Right lobe of liver (tissue), 6 donors: ENCODE data around the gene POC1B. TPM values are rescaled to one million over a fixed set of nuclear protein-coding genes. Genes with fewer than 3 reads are reported as not detected.

Experiments used
- ATAC-seq, 4 donors: fragments of 200-7000 bp; cut with Tn5 transposase; one replicate each; pipeline ENCODE4 v1.9.1; 2020; ENCODE audit warnings: mild to moderate bottlenecking in 4 of 4, moderate library complexity in 4 of 4
- DNase-seq, 3 donors: peaks; one replicate each; pipeline ENCODE4 v3.0.0-alpha.2; 2020
- H3K27ac ChIP-seq, 3 donors: fragments of 200-600 bp; one replicate each; pipeline ENCODE4 v1.8.0; 2022
- H3K27me3 ChIP-seq, 2 donors: fragments of 200-600 bp; one replicate each; pipeline ENCODE4 v1.8.0; 2022
- H3K36me3 ChIP-seq, 4 donors: fragments of 200-600 bp; sonication (generic) in 1 of 4; one replicate each; pipeline versions ENCODE4 v1.5.1 to v1.8.0; 2017 to 2022; ENCODE audit warnings: control low read depth in 1 of 4
- H3K4me1 ChIP-seq, 4 donors: fragments of 200-600 bp; sonication (generic) in 1 of 4; one replicate each; pipeline versions ENCODE4 v1.5.1 to v1.8.0; 2017 to 2022; ENCODE audit warnings: control low read depth in 1 of 4
- H3K4me3 ChIP-seq, 3 donors: fragments of 200-600 bp; one replicate each; pipeline ENCODE4 v1.8.0; 2022
- H3K9me3 ChIP-seq, 4 donors: fragments of 200-600 bp; sonication (generic) in 1 of 4; one replicate each; pipeline versions ENCODE4 v1.5.1 to v1.8.0; 2017 to 2022; ENCODE audit warnings: control low read depth in 1 of 4
- CTCF ChIP-seq, 4 donors: fragments of 200-600 bp in 3 of 4; fragments of 450-650 bp in 1 of 4; IDR thresholded peaks; one replicate each; pipeline versions ENCODE4 v1.5.1 to v1.8.0; 2016 to 2022; ENCODE audit warnings: antibody characterized with exemption in 4 of 4, mild to moderate bottlenecking in 2 of 4
- POLR2A ChIP-seq: fragments of 450-650 bp; IDR thresholded peaks from one replicate; pipeline ENCODE4 v1.6.1; 2017; ENCODE audit warnings: antibody characterized with exemption, mild to moderate bottlenecking
- WGBS: methylation state at CpG from one replicate; pipeline ENCODE4 v1.1.6; 2018; ENCODE audit warnings: low coverage, low lambda C conversion rate; ENCODE audit not compliant: insufficient coverage; ENCODE audit errors: missing lambda C conversion rate; 5-methylcytosine and 5-hydroxymethylcytosine counted together
- intact Hi-C, 2 donors: fragments of 100-400 bp; cut with DNase I; formaldehyde crosslinking; loops; one replicate each; pipeline versions ENCODE4 v1.11.2 to v1.14.1; 2022
- total RNA-seq, 6 experiments: library from RNA; depleted of rRNA in 2 of 6; stranded (reverse); fragments of >200 nt in 2 of 6; fragmentation: NEBNext Ultra II Directional in 3 of 6; extraction: Animal tissue kit (Norgen Biotek cat#: 25700) in 3 of 6; gene quantifications; one replicate each; pipeline versions ENCODE4 v1.1.0 to v1.2.4, GENCODE V29; 2016 to 2023
- donor health status: DM: no; HTN: yes; CAD: no.
- donor health status: DM: no; HTN: no; CAD: no.
- donor health status: DM: no; HTN: no; CAD: no.
- donor health status: DM: no; HTN: yes; CAD: no.
- donor health status: DM: no; HTN: yes; CAD: no.

Gene POC1B
- total RNA-seq, 6 experiments from 2014 or later: 5.3 to 14.5 (median 6.9) TPM

GRCh38 chr12:89542236-89542635 lies 16.4 kb upstream of the POC1B start:
- H3K4me1 ChIP-seq: peaks cover 0 to 7% (median 2%) of the 10 kb centered on the region in 4 donors
- H3K27ac ChIP-seq: no peak overlapping the region
- H3K27me3 ChIP-seq: no peaks in the 10 kb centered on the region
- no peak for DNase-seq
- intact Hi-C loops: no loop called here
- no peaks in the 10 kb centered on the region for H3K36me3 ChIP-seq
- WGBS: 88% methylated on average over 2 of the region's 2 CpGs
- H3K9me3 ChIP-seq: no peaks in the 10 kb centered on the region
- no peak for TF ChIP-seq POLR2A
- no peak for TF ChIP-seq CTCF (IDR thresholded peaks at IDR 0.05)
- ATAC-seq: no peak
- no peak overlapping the region for H3K4me3 ChIP-seq

DNA sequence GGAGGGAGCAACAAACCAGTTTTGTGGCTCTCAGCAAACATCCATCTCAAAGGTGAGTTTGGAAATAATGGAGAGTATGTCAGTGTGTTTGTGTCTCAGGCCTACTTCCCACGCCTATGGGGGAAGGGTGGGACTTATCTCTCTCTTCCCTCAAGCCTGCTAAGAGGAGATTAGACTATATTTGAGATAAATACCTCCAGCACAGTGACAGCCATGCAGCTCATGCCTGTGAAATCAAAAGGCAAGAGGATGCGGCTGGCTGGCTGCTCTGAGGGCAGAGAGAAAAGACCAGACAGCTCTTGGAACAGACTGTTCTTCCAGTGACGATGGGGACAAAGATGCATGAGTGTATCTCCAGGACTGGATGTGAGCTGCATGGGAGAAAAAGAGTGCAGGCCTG lies 14.7 kb upstream of the POC1B start:
- Histone ChIP-seq H3K9me3 (no peaks in the 10 kb centered on the region), H3K27me3 (no peaks in the 10 kb centered on the region), H3K36me3 (no peaks in the 10 kb centered on the region), H3K27ac (no peak overlapping the region), H3K4me3 (no peak overlapping the region), H3K4me1 (peaks cover 0 to 7% (median 2%) of the 10 kb centered on the region in 4 donors)
- intact Hi-C loops: no loop called here
- TF ChIP-seq POLR2A: no peak
- no peak for TF ChIP-seq CTCF (IDR thresholded peaks at IDR 0.05)
- ATAC-seq (no peak), DNase-seq (no peak)
- WGBS: 61% methylated on average over 3 of the region's 3 CpGs

- no peak for ATAC-seq
- intact Hi-C loops: no loop called here
- H3K27me3 ChIP-seq: no peaks in the 10 kb centered on the region
- H3K9me3 ChIP-seq: no peaks in the 10 kb centered on the region
- H3K4me3 ChIP-seq: no peak overlapping the region
- no peak for DNase-seq
- H3K36me3 ChIP-seq: no peaks in the 10 kb centered on the region
- 35% methylated on average over 5 of the region's 5 CpGs for WGBS
- no peak overlapping the region for H3K27ac ChIP-seq
- TF ChIP-seq POLR2A (no peak), CTCF (IDR thresholded peaks at IDR 0.05) (no peak)
- H3K4me1 ChIP-seq: peaks cover 0 to 3% (median 1%) of the 10 kb centered on the region in 4 donors
These were observed 13.8 kb upstream of the POC1B start for GRCh38 chr12:89539426-89540223.

DNA sequence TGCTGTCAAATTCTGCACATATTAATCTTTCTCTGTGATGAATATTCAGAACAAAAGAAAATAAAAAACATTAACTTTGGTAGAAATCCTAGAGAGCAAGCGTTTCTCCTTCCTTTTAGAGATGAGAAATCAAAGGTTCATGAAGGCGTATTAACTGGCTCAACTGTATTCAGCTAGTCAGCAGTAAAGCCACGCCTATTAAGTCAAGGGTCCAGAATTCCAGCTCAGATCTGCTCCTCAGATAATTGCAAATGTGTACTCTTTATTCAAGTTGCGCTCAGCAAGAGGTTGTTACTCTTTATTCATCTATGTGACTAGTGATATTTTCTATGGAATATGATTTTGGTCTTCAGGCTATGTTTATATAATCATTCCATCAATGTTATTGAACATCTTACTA lies 13.1 kb upstream of the POC1B start:
- intact Hi-C loops: no loop called here
- 84% methylated on average over 4 of the region's 4 CpGs for WGBS
- no peak for ATAC-seq

More for the DNA sequence above, 13.1 kb upstream of the POC1B start:
- no peak overlapping the region for H3K4me3 ChIP-seq
- H3K36me3 ChIP-seq: no peaks in the 10 kb centered on the region
- TF ChIP-seq CTCF (IDR thresholded peaks at IDR 0.05): no peak
- TF ChIP-seq POLR2A: no peak
- no peaks in the 10 kb centered on the region for H3K4me1 ChIP-seq
- no peaks in the 10 kb centered on the region for H3K9me3 ChIP-seq
- no peak overlapping the region for H3K27ac ChIP-seq
- no peak for DNase-seq
- no peaks in the 10 kb centered on the region for H3K27me3 ChIP-seq
